ENCODE measurements around the gene TMEM98. TPM values are rescaled to one million over a fixed set of nuclear protein-coding genes. Genes with fewer than 3 reads are reported as not detected.

TMEM98 gene, protein sequence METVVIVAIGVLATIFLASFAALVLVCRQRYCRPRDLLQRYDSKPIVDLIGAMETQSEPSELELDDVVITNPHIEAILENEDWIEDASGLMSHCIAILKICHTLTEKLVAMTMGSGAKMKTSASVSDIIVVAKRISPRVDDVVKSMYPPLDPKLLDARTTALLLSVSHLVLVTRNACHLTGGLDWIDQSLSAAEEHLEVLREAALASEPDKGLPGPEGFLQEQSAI
- 100 to 1,000 TPM in 1 of 3 donors, 10 to 100 TPM in 2; 56.4 to 175 (median 85.9) TPM for total RNA-seq
- long read RNA-seq, donor 1, full-length matches to known transcripts = 76 of 89 reads
- long read RNA-seq, donor 1, partial matches to known transcripts = 4 of 89 reads
- long read RNA-seq, donor 1, other reads (novel, unspliced or antisense) = 9 of 89 reads
- long read RNA-seq, donor 2, full-length matches to known transcripts = 118 of 146 reads
- long read RNA-seq, donor 2, partial matches to known transcripts = 11 of 146 reads
- long read RNA-seq, donor 2, other reads (novel, unspliced or antisense) = 17 of 146 reads

DNA sequence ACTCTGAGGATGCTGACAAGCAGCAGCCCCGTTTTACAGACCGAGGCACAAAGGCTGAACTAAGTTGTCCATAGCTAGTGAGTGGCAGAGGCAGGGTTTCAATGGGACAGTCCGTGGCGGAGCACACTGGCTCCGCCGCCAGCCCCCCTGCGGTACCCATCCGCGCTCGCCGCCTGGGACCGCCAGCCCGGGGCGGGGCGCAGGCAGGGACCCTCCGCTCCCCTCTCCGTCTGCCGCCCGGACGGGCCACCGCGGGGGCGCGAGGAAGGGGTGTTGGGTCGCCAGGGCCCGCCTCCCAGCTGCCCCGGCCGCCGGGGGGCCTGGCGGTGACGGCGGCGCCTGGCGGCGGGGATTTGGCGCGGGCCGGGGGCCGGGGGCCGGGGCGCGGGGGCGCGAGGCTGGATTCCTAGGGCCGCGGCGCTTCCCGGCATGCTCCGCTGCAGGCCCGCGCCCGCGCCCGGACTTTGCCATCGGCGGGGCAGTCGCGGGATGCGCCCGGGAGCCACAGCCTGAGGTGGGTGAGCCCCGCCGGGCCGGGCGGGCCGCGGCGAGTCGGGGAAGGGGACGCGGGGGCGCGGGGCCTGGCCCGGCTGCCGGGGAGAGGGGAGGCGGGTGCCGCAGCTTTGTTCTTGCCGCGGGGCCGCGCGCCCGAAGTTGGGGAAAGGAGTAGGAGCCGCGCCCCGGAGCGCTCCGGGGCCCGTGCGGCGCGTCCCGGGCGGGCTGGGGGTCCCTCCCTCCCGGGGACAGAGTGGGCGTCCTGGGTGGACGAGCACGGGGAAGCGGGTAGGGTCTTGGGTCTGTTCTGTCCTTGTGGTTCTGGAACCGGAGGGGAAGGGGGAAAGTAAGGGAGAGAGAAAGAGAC lies at the start of gene TMEM98:
Gene TMEM98, plus strand, starts transcription at position 430 of the 862 bp plus-strand sequence. CDS start 3,376 bp downstream, outside the sequence.
- Histone ChIP-seq H3K4me3 (peak within 1 kb of the TSS; percentile 51), H3K9me3 (no peaks in the 10 kb centered on the region), H3K4me1 (ENCODE audit: low read depth) (peaks cover 4% of the 10 kb centered on the region), H3K36me3 (ENCODE audit: low read depth) (no peaks in the 10 kb centered on the region)
- intact Hi-C loops (cut with DNase I, micrococcal nuclease) = no loop called here
- DNase-seq = peak; percentile 53 to 70 (median 59)
- ATAC-seq = peak; percentile 86
- TF ChIP-seq, protein P1, sequence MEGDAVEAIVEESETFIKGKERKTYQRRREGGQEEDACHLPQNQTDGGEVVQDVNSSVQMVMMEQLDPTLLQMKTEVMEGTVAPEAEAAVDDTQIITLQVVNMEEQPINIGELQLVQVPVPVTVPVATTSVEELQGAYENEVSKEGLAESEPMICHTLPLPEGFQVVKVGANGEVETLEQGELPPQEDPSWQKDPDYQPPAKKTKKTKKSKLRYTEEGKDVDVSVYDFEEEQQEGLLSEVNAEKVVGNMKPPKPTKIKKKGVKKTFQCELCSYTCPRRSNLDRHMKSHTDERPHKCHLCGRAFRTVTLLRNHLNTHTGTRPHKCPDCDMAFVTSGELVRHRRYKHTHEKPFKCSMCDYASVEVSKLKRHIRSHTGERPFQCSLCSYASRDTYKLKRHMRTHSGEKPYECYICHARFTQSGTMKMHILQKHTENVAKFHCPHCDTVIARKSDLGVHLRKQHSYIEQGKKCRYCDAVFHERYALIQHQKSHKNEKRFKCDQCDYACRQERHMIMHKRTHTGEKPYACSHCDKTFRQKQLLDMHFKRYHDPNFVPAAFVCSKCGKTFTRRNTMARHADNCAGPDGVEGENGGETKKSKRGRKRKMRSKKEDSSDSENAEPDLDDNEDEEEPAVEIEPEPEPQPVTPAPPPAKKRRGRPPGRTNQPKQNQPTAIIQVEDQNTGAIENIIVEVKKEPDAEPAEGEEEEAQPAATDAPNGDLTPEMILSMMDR (IDR thresholded peaks at IDR 0.05) = no peak

DNA sequence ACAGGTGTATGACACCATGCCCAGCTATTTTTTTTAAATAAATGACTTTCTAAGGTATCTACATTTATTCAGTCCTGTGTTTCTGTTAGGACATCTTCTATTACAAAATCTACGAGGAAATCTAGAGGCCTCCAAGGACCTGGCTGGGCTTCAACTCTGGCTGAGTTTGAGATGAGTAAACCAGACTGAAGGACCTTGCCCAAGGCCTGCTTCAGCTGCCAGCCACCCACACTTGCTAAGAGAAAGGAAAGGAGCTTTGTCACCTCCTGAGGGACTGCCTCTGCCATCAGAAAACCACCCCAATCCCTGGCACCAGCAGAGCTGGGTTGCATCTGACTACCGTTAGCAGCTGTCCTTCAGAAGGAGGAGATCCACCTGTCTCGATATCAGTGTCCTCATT lies 49.7 kb upstream of the TMEM98 start:
- Histone ChIP-seq H3K4me1 (ENCODE audit: low read depth) (peaks cover 18% of the 10 kb centered on the region), H3K4me3 (no peak overlapping the region), H3K9me3 (no peaks in the 10 kb centered on the region), H3K36me3 (ENCODE audit: low read depth) (no peaks in the 10 kb centered on the region)
- intact Hi-C loops (cut with DNase I, micrococcal nuclease) = loop anchor here (5.0 kb wide), 2 partner anchors 91 to 96 kb away; no protein-coding TSS in a partner anchor
- TF ChIP-seq, protein P1 (IDR thresholded peaks at IDR 0.05) = no peak
- DNase-seq (peak in 1 of 3 donors; percentile 52), ATAC-seq (no peak)

DNA sequence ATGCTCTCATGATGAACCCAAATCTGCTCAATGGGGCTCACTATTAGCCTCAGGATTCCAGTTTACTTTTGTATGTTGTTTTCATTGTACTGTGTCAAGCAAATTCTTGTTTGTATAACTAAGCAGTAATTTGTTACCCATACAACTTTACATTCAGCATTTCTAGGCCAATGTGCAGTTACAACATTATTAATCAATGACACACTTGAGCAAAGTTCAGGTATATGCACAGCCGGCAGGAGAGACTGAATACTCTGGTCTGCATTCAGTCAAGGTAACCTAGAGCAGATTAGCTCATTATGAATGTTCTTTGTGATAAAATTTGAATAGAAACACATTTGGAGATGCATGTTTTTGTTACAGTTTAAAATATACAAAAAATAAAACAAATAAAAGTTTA lies 48.8 kb upstream of the TMEM98 start:
- Histone ChIP-seq H3K4me3 (no peak overlapping the region), H3K4me1 (ENCODE audit: low read depth) (peaks cover 13% of the 10 kb centered on the region), H3K9me3 (no peaks in the 10 kb centered on the region), H3K36me3 (ENCODE audit: low read depth) (no peaks in the 10 kb centered on the region)
- ATAC-seq (no peak), DNase-seq (no peak)
- TF ChIP-seq, protein P1 (IDR thresholded peaks at IDR 0.05) = no peak
- intact Hi-C loops (cut with DNase I, micrococcal nuclease) = loop anchor here (5.0 kb wide), 2 partner anchors 92 to 97 kb away; no protein-coding TSS in a partner anchor

DNA sequence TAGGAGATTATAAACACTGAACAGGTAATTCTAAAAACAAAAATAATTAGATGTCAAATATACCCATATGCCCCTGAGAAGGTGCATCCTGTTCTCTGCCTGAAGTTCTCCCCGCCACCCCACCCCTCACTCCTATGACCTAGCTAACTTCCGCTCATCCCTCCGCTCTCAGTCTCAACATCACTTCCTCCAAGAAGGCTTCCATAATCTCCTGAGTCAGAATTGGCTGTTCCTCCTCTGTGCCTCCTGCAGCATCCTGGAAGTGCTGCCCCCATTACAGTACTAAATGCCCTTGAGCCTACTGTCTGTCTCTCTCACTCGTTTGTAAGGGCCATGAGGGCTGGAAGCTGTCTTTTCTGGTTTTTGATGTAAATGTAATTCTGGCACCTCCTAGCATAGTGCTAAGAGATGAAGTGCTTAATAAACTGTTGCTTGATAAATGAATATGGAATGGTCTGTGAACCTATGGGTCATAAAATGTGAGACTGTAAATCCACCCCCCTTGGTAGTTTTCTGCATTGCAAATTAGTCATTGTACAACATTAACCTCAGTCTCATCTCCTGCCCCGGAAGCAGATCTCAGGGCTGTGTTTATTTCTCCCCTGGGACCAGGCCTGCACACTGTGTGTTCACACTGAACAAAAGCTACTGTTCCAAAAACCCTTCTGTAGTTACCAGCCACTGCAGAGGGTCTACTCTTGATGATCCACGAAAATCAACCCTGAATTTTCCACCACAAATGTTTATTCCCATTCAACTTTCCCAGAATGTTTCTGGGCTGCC lies 47.1 kb upstream of the TMEM98 start:
- Histone ChIP-seq H3K36me3 (ENCODE audit: low read depth) (no peaks in the 10 kb centered on the region), H3K4me1 (ENCODE audit: low read depth) (no peaks in the 10 kb centered on the region), H3K4me3 (no peak overlapping the region), H3K9me3 (no peaks in the 10 kb centered on the region)
- intact Hi-C loops (cut with DNase I, micrococcal nuclease) = no loop called here
- no peak for ATAC-seq
- TF ChIP-seq, protein P1 (IDR thresholded peaks at IDR 0.05) = no peak
- DNase-seq = no peak

DNA sequence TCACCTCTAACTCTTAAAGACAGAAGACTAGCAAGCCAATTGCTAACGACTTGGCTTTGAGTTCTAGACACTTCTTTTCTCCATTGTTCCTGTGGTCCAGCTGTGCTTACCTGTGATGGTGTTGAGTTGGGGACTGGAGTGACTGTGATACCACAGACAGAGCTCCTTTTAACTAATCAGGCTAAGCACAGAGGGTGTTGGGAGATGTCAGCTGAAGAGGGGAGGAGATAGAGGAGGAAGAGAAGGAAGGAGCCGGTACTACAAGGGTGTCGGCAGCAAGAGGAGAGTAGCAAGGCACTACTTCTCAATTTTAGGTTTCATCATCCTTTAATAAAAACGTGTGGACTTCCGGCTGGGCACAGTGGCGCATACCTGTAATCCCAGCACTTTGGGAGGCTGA lies 45.9 kb upstream of the TMEM98 start:
- Histone ChIP-seq H3K36me3 (ENCODE audit: low read depth) (no peaks in the 10 kb centered on the region), H3K9me3 (no peaks in the 10 kb centered on the region), H3K4me1 (ENCODE audit: low read depth) (no peaks in the 10 kb centered on the region), H3K4me3 (no peak overlapping the region)
- no peak for DNase-seq
- TF ChIP-seq, protein P1 (IDR thresholded peaks at IDR 0.05) = no peak
- no peak for ATAC-seq
- intact Hi-C loops (cut with DNase I, micrococcal nuclease) = no loop called here
